Lower leg skin (tissue), 4 donors: Measurements from ENCODE around the gene CLMN. TPM values are rescaled to one million over a fixed set of nuclear protein-coding genes. Genes with fewer than 3 reads are reported as not detected.

Source experiments
- DNase-seq, 2 donors: peaks; one replicate each; pipeline ENCODE4 v3.0.0-alpha.2; 2019; ENCODE audit warnings: low spot score in 2 of 2
- H3K4me3 ChIP-seq: fragments of 200-600 bp; sonication (generic); 2 replicates; pipeline ENCODE4 v1.5.1; 2017; ENCODE audit warnings: mild to moderate bottlenecking, low read depth; ENCODE audit not compliant: poor library complexity, severe bottlenecking
- POLR2A ChIP-seq, 2 donors: fragments of 450-650 bp; IDR thresholded peaks; one replicate each; pipeline ENCODE4 v1.6.1; 2016 to 2017; ENCODE audit warnings: antibody characterized with exemption in 2 of 2, mild to moderate bottlenecking in 1 of 2, moderate library complexity in 1 of 2
- WGBS, 2 donors: methylation state at CpG; one replicate each; pipeline ENCODE4 v1.1.5; 2018; 5-methylcytosine and 5-hydroxymethylcytosine counted together
- intact Hi-C: fragments of 100-400 bp; cut with DNase I; formaldehyde crosslinking; loops from one replicate; pipeline ENCODE4 v1.15.0; 2023; ENCODE audit warnings: low total_unique reads
- total RNA-seq, 4 donors: library from RNA; depleted of rRNA; stranded (reverse); fragments of >200 nt; gene quantifications; one replicate each; pipeline ENCODE4 v1.1.0, GENCODE V29; 2016
- TF ChIP-seq, protein P1 (sequence below), 3 donors: fragments of 450-650 bp; IDR thresholded peaks; one replicate each; pipeline ENCODE4 v1.5.1; 2016; ENCODE audit warnings: antibody characterized with exemption in 3 of 3, mild to moderate bottlenecking in 3 of 3, moderate library complexity in 2 of 3

Gene CLMN
- total RNA-seq, 4 donors from 2014 or later, result 5.6 to 7.6 (median 7.2) TPM

DNA sequence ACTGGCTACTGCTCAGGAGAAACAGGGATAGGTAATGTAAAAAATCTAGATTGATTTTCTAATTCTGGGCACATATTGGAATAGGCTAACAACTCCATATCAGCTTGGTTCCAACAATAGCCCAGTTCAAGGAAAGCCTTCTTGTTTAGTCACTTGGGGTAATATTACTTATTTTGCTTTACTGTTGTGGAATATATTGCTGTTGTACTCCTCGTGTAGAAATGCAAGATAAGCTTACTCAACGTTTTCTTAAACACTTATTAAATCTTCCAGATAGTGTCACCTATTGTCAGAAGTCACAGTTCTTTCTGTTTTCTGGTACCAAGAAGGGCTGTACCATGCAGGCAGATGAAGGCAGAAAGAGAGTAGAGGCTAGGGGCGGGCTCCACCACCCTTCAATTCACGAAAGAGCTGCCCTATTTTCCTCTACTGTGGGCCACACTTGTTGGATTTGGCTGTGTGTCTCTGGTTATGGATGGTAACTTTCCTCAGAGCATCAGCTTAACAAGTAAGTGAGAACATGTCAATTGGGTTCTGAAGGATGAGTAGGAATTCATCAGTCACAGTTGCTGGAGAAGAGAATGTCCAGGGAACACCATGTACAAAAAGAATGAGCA, 38.0 kb downstream of the CLMN start:
- H3K4me3 ChIP-seq, result no peak overlapping the region
- no peak for TF ChIP-seq POLR2A (IDR thresholded peaks at IDR 0.05)
- TF ChIP-seq, protein P1, sequence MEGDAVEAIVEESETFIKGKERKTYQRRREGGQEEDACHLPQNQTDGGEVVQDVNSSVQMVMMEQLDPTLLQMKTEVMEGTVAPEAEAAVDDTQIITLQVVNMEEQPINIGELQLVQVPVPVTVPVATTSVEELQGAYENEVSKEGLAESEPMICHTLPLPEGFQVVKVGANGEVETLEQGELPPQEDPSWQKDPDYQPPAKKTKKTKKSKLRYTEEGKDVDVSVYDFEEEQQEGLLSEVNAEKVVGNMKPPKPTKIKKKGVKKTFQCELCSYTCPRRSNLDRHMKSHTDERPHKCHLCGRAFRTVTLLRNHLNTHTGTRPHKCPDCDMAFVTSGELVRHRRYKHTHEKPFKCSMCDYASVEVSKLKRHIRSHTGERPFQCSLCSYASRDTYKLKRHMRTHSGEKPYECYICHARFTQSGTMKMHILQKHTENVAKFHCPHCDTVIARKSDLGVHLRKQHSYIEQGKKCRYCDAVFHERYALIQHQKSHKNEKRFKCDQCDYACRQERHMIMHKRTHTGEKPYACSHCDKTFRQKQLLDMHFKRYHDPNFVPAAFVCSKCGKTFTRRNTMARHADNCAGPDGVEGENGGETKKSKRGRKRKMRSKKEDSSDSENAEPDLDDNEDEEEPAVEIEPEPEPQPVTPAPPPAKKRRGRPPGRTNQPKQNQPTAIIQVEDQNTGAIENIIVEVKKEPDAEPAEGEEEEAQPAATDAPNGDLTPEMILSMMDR (IDR thresholded peaks at IDR 0.05), result no peak
- no peak for DNase-seq
- intact Hi-C loops, result no loop called here
- WGBS, 2 donors, result 80 to 84% methylated on average over 4 of the region's 4 CpGs

DNA sequence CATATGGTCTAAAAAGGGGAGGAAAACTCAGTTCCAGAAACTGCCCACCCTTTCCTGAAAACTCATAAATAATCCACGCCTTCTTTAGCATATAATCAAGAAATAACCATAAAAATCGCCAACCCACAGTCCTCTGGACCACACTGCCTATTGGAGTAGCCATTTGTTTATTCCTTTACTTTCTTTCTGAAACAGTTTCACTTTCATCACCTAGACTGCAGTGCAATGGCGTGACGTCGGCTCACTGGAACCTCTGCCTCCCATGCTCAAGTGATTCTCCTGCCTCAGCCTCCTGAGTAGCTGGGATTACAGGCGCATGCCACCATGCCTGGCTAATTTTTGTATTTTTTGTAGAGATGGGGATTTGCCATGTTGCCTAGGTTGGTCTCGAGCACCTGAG, 44.2 kb downstream of the CLMN start:
- DNase-seq, result peak in 1 of 2 donors; percentile 37
- TF ChIP-seq POLR2A (IDR thresholded peaks at IDR 0.05), result no peak
- TF ChIP-seq, protein P1 (IDR thresholded peaks at IDR 0.05), result no peak
- 92 to 94% methylated on average over 7 of the region's 7 CpGs for WGBS, 2 donors
- intact Hi-C loops, result no loop called here
- H3K4me3 ChIP-seq, result no peak overlapping the region

DNA sequence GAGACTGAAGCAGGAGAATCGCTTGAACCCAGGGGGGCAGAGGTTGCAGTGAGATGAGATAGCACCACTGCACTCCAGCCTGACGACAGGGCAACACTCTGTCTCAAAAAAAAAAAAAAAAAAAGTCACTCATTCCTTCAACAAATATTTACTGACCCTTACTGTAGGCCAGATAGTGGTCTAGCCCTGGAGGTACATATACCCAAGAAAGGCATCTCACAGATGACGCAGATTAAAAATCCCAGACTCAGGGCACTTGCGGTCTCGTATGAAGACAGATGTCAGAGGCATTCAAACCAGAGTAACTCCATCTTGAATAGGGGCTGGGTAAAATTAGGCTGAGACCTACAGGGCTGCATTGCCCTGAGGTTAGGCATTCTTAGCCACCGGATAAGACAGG, 44.8 kb downstream of the CLMN start:
- peak in 1 of 2 donors; percentile 20 for DNase-seq
- intact Hi-C loops, result no loop called here

DNA sequence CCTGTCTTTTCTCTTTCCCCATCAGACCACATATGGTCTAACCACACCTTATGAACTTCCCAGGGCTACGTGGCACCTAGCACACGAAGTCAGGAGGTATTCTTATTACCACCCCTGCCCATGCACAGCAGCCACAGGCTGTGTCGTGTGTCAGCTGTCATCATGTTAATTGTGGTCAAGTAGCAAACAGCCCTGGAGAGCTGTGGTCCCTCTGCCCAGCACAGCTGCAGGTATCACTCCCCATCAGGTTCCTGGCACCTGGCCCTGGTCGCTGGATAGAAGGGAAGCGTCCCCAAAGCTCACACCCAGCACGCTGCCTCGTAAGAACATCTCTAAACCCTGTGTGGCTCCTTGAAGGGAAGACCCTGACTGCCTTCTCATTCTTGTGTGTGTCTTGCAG, 45.4 kb downstream of the CLMN start:
- peak in 1 of 2 donors; percentile 66 for DNase-seq
- no peak overlapping the region for H3K4me3 ChIP-seq
- WGBS, 2 donors, result 88 to 90% methylated on average over 7 of the region's 7 CpGs
- TF ChIP-seq POLR2A (IDR thresholded peaks at IDR 0.05), result no peak
- TF ChIP-seq, protein P1 (IDR thresholded peaks at IDR 0.05), result no peak
- intact Hi-C loops, result no loop called here

More for the DNA sequence above, 44.8 kb downstream of the CLMN start:
- H3K4me3 ChIP-seq, result no peak overlapping the region
- 94 to 95% methylated on average over 6 of the region's 6 CpGs for WGBS, 2 donors
- TF ChIP-seq, protein P1 (IDR thresholded peaks at IDR 0.05), result no peak
- no peak for TF ChIP-seq POLR2A (IDR thresholded peaks at IDR 0.05)

DNA sequence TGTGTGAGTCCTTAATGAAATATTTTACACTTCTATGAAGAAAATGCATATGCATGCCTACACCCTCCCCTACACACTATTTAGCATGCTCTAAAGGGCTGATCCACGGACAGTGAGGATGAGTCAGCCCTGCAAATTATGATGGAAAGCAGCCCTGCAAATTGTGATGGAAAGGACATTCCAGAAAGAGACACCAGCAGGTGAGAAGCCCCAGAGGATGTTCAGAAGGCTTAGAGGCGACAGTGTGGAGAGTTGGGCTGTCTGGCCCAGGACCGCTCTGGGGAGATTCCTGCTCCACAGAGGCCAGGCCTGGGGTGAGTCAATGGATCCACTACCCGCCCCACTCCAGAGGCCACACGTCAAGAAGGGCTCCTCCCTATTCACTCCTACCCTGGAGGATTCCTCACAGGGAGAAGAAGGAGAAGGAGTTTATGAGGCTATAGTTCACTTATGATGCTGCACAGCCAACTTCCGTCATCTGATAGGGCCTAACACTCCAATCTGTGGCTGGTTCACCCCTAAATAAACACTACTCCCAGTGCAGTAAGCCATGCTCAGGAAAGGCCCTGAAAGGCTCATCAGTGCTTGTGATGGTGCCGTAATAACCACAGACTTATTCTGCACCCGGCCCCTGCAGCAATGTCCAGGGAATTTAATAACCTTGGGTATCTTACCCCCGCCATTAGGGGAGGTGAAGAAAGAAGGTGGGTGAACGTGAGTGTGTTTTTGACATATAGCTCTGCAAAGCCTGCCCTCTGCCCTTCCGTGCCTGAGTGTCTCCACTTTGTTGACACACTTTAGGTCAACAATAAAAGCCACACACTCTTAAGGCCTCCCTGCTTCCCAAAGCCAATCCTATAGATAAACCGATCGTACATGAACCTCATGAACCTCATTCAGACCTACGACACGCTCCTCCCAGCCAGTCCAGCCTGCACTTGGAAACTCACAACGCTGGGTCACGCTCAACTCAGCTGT, 46.4 kb downstream of the CLMN start:
- 82 to 88% methylated on average over 17 of the region's 17 CpGs for WGBS, 2 donors
- H3K4me3 ChIP-seq, result no peak overlapping the region
- DNase-seq, result peak in 1 of 2 donors; percentile 57
- intact Hi-C loops, result no loop called here
- no peak for TF ChIP-seq POLR2A (IDR thresholded peaks at IDR 0.05)
- TF ChIP-seq, protein P1 (IDR thresholded peaks at IDR 0.05), result no peak
